ENCODE measurements around the gene UST.

GRCh38 chr6:148964467-148964866 is 217.6 kb downstream of the UST start:
- no peak for TF ChIP-seq SRF (IDR thresholded peaks at IDR 0.05; ENCODE audit: low read depth, low read length)
- TF ChIP-seq CTCF (IDR thresholded peaks at IDR 0.05; ENCODE audit: control extremely low read depth in 1 of 3, insufficient read depth in 1 of 3, low read depth in 1 of 3, low read length in 3 of 3) = no peak
- no peak for TF ChIP-seq TCF12 (IDR thresholded peaks at IDR 0.05; ENCODE audit: low read depth, low read length)
- no peak for TF ChIP-seq POLR2A (IDR thresholded peaks at IDR 0.05; ENCODE audit: control extremely low read depth in 1 of 2, low read depth in 2 of 2, low read length in 2 of 2)
- TF ChIP-seq CTBP2 (IDR thresholded peaks at IDR 0.05; ENCODE audit: borderline replicate concordance, insufficient read depth, insufficient read length, low read length) = no peak
- TF ChIP-seq CHD2 (IDR thresholded peaks at IDR 0.05; ENCODE audit: low read length) = no peak

All from H1 (cell line).